IMR-90 (cell line): ENCODE results near the gene LAMA5.

Experiments
- BHLHE40 ChIP-seq: fragments of 150-350 bp; IDR thresholded peaks from 2 replicates; pipeline ENCODE4 v1.6.1; 2016; ENCODE audit warnings: mild to moderate bottlenecking, low read depth, low read length
- CEBPB ChIP-seq: IDR thresholded peaks from 2 replicates; pipeline ENCODE4 v1.6.1; 2012; ENCODE audit warnings: low read depth, low read length, improper control_type of control experiment
- CHD1 ChIP-seq: IDR thresholded peaks from 2 replicates; pipeline ENCODE4 v1.6.1; 2012; ENCODE audit warnings: low read depth, low read length, improper control_type of control experiment
- CTCF ChIP-seq: conservative IDR thresholded peaks from 2 replicates; pipeline ENCODE4 v1.5.1; 2012; ENCODE audit warnings: mild to moderate bottlenecking, low read depth, low read length, improper control_type of control experiment
- ELK1 ChIP-seq: fragments of 150-350 bp; IDR thresholded peaks from 2 replicates; pipeline ENCODE4 v1.6.1; 2016; ENCODE audit warnings: low read depth, mild to moderate bottlenecking, low read length, moderate library complexity, borderline replicate concordance
- MAFK ChIP-seq: IDR thresholded peaks from 2 replicates; pipeline ENCODE4 v1.6.1; 2012; ENCODE audit warnings: low read depth, low read length, improper control_type of control experiment
- MXI1 ChIP-seq: IDR thresholded peaks from 2 replicates; pipeline ENCODE4 v1.6.1; 2012; ENCODE audit warnings: low read depth, mild to moderate bottlenecking, low read length, moderate library complexity, borderline replicate concordance
- POLR2A ChIP-seq: IDR thresholded peaks from 2 replicates; pipeline ENCODE4 v1.6.1; 2012; ENCODE audit warnings: mild to moderate bottlenecking, low read depth, low read length
- RAD21 ChIP-seq: IDR thresholded peaks from 2 replicates; pipeline ENCODE4 v1.6.1; 2012; ENCODE audit warnings: low read length, improper control_type of control experiment
- RCOR1 ChIP-seq: IDR thresholded peaks from 2 replicates; pipeline ENCODE4 v1.6.1; 2012; ENCODE audit warnings: mild to moderate bottlenecking, low read length, improper control_type of control experiment; ENCODE audit not compliant: insufficient replicate concordance
- RFX5 ChIP-seq: IDR thresholded peaks from 2 replicates; pipeline ENCODE4 v1.8.0; 2012; ENCODE audit warnings: low read depth, mild to moderate bottlenecking, low read length, moderate library complexity
- SMC3 ChIP-seq: fragments of 150-350 bp; IDR thresholded peaks from 2 replicates; pipeline ENCODE4 v1.6.1; 2016; ENCODE audit warnings: low read depth, mild to moderate bottlenecking, antibody characterized with exemption, low read length, moderate library complexity
- USF2 ChIP-seq: fragments of 150-350 bp; IDR thresholded peaks from 2 replicates; pipeline ENCODE4 v1.6.1; 2017; ENCODE audit warnings: mild to moderate bottlenecking, antibody characterized with exemption, low read length, low read depth

GRCh38 chr20:62405108-62405980 lies 38.2 kb upstream of the LAMA5 start:
- TF ChIP-seq MAFK, result no peak
- TF ChIP-seq POLR2A, result no peak
- peak; percentile 70 for TF ChIP-seq CTCF
- no peak for TF ChIP-seq BHLHE40
- no peak for TF ChIP-seq MXI1
- peak; percentile 98 for TF ChIP-seq CEBPB
- TF ChIP-seq ELK1, result no peak
- peak; percentile 60 for TF ChIP-seq SMC3
- TF ChIP-seq RFX5, result no peak
- peak; percentile 4; the same call in 1 of the 2 replicates for TF ChIP-seq USF2
- no peak for TF ChIP-seq RCOR1
- TF ChIP-seq CHD1, result no peak
- TF ChIP-seq RAD21, result peak; percentile 72
